ENCODE measurements around the gene STEAP4. TPM values are rescaled to one million over a fixed set of nuclear protein-coding genes. Genes with fewer than 3 reads are reported as not detected.

STEAP4 gene
- total and polyA plus RNA-seq, 4 donors, result 3.7 to 43.8 (median 12.8) TPM

DNA sequence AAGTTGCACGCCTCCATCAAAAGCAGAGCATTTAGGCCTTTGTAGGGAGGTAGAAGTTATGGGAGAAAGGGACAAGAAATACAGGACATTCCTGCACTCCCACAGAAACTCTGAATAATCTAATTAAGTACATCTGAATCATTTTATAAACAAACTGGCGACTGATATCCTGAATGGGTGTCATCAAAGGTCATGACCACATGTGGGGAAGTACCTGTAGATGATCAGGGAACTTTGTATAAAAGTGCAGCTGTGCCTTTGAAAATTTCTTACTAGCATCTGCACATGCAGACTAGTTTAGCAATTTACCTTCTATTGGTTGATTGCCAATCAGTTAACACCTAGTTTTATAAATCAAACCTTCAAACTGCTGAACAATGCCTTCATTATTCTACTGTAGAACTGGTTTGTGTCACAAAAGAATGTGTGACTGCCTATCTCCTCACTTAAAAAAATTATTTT, 17.1 kb downstream of the STEAP4 start:
- WGBS, result 72% methylated on average over 2 of the region's 2 CpGs
- H3K36me3 ChIP-seq (ENCODE audit: control insufficient read depth in 4 of 4, insufficient read depth in 3 of 4, low read depth in 1 of 4, low read length in 3 of 4), result no peaks in the 10 kb centered on the region
- no peak for DNase-seq (ENCODE audit: low spot score)
- H3K27ac ChIP-seq (ENCODE audit: low read depth in 1 of 2, low read length in 2 of 2), result no peak overlapping the region
- H3K9ac ChIP-seq (ENCODE audit: low read depth in 1 of 2, low read length in 2 of 2), result no peak overlapping the region
- H3K4me1 ChIP-seq (ENCODE audit: control insufficient read depth in 4 of 4, insufficient read depth in 4 of 4, low read length in 3 of 4), result no peaks in the 10 kb centered on the region
- H3K4me3 ChIP-seq (ENCODE audit: low read depth in 1 of 3, low read length in 3 of 3), result no peak overlapping the region
- H3K27me3 ChIP-seq (ENCODE audit: control insufficient read depth in 4 of 4, insufficient read depth in 4 of 4, low read length in 3 of 4), result no peaks in the 10 kb centered on the region
- no peaks in the 10 kb centered on the region for H3K9me3 ChIP-seq (ENCODE audit: control insufficient read depth in 4 of 4, low read length in 3 of 4)
- TF ChIP-seq YY1 (IDR thresholded peaks at IDR 0.05) (no peak), JUND (IDR thresholded peaks at IDR 0.05) (no peak)
- TF ChIP-seq, protein P1, sequence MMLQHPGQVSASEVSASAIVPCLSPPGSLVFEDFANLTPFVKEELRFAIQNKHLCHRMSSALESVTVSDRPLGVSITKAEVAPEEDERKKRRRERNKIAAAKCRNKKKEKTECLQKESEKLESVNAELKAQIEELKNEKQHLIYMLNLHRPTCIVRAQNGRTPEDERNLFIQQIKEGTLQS (IDR thresholded peaks at IDR 0.05), result no peak

DNA sequence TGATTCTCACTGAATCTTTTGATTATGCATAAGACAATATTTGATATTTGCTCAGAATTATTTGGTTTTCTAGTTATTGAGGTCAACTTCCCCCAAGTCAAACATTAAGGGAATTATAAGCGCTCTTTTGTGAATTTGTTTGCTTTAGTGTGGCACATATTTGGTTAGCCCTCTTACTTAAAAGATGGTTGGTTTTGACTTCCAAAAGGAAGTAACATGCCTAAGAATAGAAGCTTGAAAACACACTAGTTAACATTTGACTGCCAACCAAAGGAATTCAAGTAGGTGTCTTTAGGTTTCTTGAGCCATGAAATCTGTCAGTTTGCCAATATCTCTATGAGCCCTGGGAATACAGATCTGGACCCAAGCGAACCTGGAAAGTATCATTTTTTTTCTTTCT, 24.9 kb downstream of the STEAP4 start:
- TF ChIP-seq, protein P2, sequence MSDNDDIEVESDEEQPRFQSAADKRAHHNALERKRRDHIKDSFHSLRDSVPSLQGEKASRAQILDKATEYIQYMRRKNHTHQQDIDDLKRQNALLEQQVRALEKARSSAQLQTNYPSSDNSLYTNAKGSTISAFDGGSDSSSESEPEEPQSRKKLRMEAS (IDR thresholded peaks at IDR 0.05), result no peak
- TF ChIP-seq JUND (IDR thresholded peaks at IDR 0.05) (no peak), GABPA (IDR thresholded peaks at IDR 0.05 in 1 of 2, conservative IDR thresholded peaks at IDR 0.05 in 1 of 2) (no peak), NR2F2 (IDR thresholded peaks at IDR 0.05) (no peak), EGR1 (IDR thresholded peaks at IDR 0.05; ENCODE audit: low read depth in 2 of 2) (no peak), HNF4A (conservative IDR thresholded peaks at IDR 0.05) (no peak), YY1 (IDR thresholded peaks at IDR 0.05) (no peak), FOXA1 (IDR thresholded peaks at IDR 0.05) (no peak)
- TF ChIP-seq, protein P3, sequence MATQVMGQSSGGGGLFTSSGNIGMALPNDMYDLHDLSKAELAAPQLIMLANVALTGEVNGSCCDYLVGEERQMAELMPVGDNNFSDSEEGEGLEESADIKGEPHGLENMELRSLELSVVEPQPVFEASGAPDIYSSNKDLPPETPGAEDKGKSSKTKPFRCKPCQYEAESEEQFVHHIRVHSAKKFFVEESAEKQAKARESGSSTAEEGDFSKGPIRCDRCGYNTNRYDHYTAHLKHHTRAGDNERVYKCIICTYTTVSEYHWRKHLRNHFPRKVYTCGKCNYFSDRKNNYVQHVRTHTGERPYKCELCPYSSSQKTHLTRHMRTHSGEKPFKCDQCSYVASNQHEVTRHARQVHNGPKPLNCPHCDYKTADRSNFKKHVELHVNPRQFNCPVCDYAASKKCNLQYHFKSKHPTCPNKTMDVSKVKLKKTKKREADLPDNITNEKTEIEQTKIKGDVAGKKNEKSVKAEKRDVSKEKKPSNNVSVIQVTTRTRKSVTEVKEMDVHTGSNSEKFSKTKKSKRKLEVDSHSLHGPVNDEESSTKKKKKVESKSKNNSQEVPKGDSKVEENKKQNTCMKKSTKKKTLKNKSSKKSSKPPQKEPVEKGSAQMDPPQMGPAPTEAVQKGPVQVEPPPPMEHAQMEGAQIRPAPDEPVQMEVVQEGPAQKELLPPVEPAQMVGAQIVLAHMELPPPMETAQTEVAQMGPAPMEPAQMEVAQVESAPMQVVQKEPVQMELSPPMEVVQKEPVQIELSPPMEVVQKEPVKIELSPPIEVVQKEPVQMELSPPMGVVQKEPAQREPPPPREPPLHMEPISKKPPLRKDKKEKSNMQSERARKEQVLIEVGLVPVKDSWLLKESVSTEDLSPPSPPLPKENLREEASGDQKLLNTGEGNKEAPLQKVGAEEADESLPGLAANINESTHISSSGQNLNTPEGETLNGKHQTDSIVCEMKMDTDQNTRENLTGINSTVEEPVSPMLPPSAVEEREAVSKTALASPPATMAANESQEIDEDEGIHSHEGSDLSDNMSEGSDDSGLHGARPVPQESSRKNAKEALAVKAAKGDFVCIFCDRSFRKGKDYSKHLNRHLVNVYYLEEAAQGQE (IDR thresholded peaks at IDR 0.05), result no peak
- no peak for DNase-seq (ENCODE audit: low spot score)
- Histone ChIP-seq H3K4me3 (ENCODE audit: low read depth in 1 of 3, low read length in 3 of 3) (no peak overlapping the region), H3K27me3 (ENCODE audit: control insufficient read depth in 4 of 4, insufficient read depth in 4 of 4, low read length in 3 of 4) (no peaks in the 10 kb centered on the region), H3K4me1 (ENCODE audit: control insufficient read depth in 4 of 4, insufficient read depth in 4 of 4, low read length in 3 of 4) (no peaks in the 10 kb centered on the region), H3K9me3 (ENCODE audit: control insufficient read depth in 4 of 4, low read length in 3 of 4) (no peaks in the 10 kb centered on the region), H3K27ac (ENCODE audit: low read depth in 1 of 2, low read length in 2 of 2) (no peak overlapping the region), H3K36me3 (ENCODE audit: control insufficient read depth in 4 of 4, insufficient read depth in 3 of 4, low read depth in 1 of 4, low read length in 3 of 4) (no peaks in the 10 kb centered on the region), H3K9ac (ENCODE audit: low read depth in 1 of 2, low read length in 2 of 2) (no peak overlapping the region)
- 52% methylated on average over 2 of the region's 2 CpGs for WGBS

DNA sequence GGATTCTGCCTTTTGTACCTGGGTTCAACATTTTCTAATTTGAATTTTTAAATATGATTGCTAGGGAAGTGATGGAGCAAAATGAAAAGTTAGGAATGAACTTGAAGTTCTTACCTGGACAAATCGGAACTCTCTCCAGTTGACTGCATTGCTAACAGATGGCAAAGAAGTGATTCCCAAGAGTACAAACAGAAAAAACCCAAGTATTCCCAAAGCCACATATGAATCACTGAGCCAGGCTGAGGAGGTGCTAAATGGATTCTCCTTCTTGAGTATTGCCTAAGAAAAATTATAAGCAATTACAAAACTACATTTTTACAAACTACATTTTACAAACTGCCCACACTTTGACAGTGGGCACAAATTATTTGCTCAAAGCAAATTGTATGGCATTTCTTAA, 25.9 kb downstream of the STEAP4 start:
- Histone ChIP-seq H3K27me3 (ENCODE audit: control insufficient read depth in 4 of 4, insufficient read depth in 4 of 4, low read length in 3 of 4) (no peaks in the 10 kb centered on the region), H3K4me3 (ENCODE audit: low read depth in 1 of 3, low read length in 3 of 3) (no peak overlapping the region), H3K9ac (ENCODE audit: low read depth in 1 of 2, low read length in 2 of 2) (no peak overlapping the region), H3K27ac (ENCODE audit: low read depth in 1 of 2, low read length in 2 of 2) (no peak overlapping the region), H3K9me3 (ENCODE audit: control insufficient read depth in 4 of 4, low read length in 3 of 4) (no peaks in the 10 kb centered on the region), H3K4me1 (ENCODE audit: control insufficient read depth in 4 of 4, insufficient read depth in 4 of 4, low read length in 3 of 4) (no peaks in the 10 kb centered on the region), H3K36me3 (ENCODE audit: control insufficient read depth in 4 of 4, insufficient read depth in 3 of 4, low read depth in 1 of 4, low read length in 3 of 4) (no peaks in the 10 kb centered on the region)
- TF ChIP-seq RXRA (IDR thresholded peaks at IDR 0.05), result no peak
- TF ChIP-seq TAF1 (conservative IDR thresholded peaks at IDR 0.05), result no peak
- TF ChIP-seq RAD21 (IDR thresholded peaks at IDR 0.05), result no peak
- no peak for TF ChIP-seq EGR1 (IDR thresholded peaks at IDR 0.05; ENCODE audit: low read depth in 2 of 2)
- TF ChIP-seq HNF4A (conservative IDR thresholded peaks at IDR 0.05), result no peak
- TF ChIP-seq JUND (IDR thresholded peaks at IDR 0.05), result no peak
- no peak for TF ChIP-seq HNF4G (IDR thresholded peaks at IDR 0.05)
- TF ChIP-seq, protein P3 (IDR thresholded peaks at IDR 0.05), result no peak
- no peak for TF ChIP-seq FOXA1 (IDR thresholded peaks at IDR 0.05)
- no peak for DNase-seq (ENCODE audit: low spot score)
- WGBS, result 96% methylated on average over 1 of the region's 1 CpG

Measured in liver (tissue), 9 donors.